ENCODE measurements around the gene CENPVL2.

GRCh38 chrX:51697397-51697796, 14.8 kb upstream of the CENPVL2 start:
- no peak for TF ChIP-seq POLR2A (IDR thresholded peaks at IDR 0.05)
- no peak for TF ChIP-seq CTCF (IDR thresholded peaks at IDR 0.05)
- TF ChIP-seq EP300 (IDR thresholded peaks at IDR 0.05), result no peak

Data from suprapubic skin (tissue), 3 donors.